Measurements from ENCODE around the gene RTN4R. TPM values are rescaled to one million over a fixed set of nuclear protein-coding genes. Genes with fewer than 3 reads are reported as not detected.

Gene RTN4R
- total RNA-seq, 1 donor from 2014 or later: 4.2 TPM

- Histone ChIP-seq H3K4me3 (peak overlapping the region in 1 of 2 donors; percentile 21), H3K4me1 (peaks cover 43% of the 10 kb centered on the region), H3K36me3 (no peaks in the 10 kb centered on the region), H3K27me3 (no peaks in the 10 kb centered on the region), H3K9me3 (no peaks in the 10 kb centered on the region), H3K27ac (no peak overlapping the region)
- TF ChIP-seq, protein P1, sequence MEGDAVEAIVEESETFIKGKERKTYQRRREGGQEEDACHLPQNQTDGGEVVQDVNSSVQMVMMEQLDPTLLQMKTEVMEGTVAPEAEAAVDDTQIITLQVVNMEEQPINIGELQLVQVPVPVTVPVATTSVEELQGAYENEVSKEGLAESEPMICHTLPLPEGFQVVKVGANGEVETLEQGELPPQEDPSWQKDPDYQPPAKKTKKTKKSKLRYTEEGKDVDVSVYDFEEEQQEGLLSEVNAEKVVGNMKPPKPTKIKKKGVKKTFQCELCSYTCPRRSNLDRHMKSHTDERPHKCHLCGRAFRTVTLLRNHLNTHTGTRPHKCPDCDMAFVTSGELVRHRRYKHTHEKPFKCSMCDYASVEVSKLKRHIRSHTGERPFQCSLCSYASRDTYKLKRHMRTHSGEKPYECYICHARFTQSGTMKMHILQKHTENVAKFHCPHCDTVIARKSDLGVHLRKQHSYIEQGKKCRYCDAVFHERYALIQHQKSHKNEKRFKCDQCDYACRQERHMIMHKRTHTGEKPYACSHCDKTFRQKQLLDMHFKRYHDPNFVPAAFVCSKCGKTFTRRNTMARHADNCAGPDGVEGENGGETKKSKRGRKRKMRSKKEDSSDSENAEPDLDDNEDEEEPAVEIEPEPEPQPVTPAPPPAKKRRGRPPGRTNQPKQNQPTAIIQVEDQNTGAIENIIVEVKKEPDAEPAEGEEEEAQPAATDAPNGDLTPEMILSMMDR (IDR thresholded peaks at IDR 0.05): no peak
- TF ChIP-seq POLR2AphosphoS5 (IDR thresholded peaks at IDR 0.05; ENCODE audit: insufficient read depth in 1 of 2, low read depth in 1 of 2) (no peak), POLR2A (IDR thresholded peaks at IDR 0.05) (no peak)
- DNase-seq (ENCODE audit: extremely low spot score in 2 of 2): no peak
- intact Hi-C loops (cut with DNase I): no loop called here
Measured at GRCh38 chr22:20238901-20239675, 29.0 kb downstream of the RTN4R start.

DNA sequence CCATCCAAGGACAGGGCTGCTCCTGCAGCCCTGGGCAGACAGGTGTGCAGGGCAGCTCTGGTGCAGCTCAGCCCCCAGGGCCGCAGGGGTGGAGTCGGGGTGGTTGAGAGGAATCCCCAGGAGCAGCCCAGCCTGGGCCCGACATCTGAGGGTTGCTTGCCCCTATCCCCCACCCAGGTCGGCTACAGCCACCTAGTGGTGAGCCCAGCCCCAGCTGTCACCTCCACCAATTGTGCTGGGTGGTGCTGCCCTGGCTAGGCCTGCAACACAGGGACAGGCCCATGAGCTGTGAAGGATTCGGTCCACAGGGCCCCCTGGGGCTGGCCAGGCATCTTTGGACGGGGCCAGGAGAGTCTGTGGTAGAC is 29.6 kb downstream of the RTN4R start:
- Histone ChIP-seq H3K27ac (no peak overlapping the region), H3K27me3 (no peaks in the 10 kb centered on the region), H3K4me1 (peaks cover 37% of the 10 kb centered on the region), H3K4me3 (no peak overlapping the region), H3K36me3 (no peaks in the 10 kb centered on the region), H3K9me3 (no peaks in the 10 kb centered on the region)
- no peak for DNase-seq (ENCODE audit: extremely low spot score in 2 of 2)
- TF ChIP-seq POLR2AphosphoS5 (IDR thresholded peaks at IDR 0.05; ENCODE audit: insufficient read depth in 1 of 2, low read depth in 1 of 2): no peak
- TF ChIP-seq, protein P1 (IDR thresholded peaks at IDR 0.05): no peak
- no peak for TF ChIP-seq POLR2A (IDR thresholded peaks at IDR 0.05)
- intact Hi-C loops (cut with DNase I): no loop called here

- DNase-seq (ENCODE audit: extremely low spot score in 2 of 2): no peak
- Histone ChIP-seq H3K9me3 (no peaks in the 10 kb centered on the region), H3K4me3 (no peak overlapping the region), H3K36me3 (no peaks in the 10 kb centered on the region), H3K4me1 (peaks cover 30% of the 10 kb centered on the region), H3K27ac (no peak overlapping the region), H3K27me3 (no peaks in the 10 kb centered on the region)
- TF ChIP-seq, protein P1 (IDR thresholded peaks at IDR 0.05): no peak
- TF ChIP-seq POLR2A (IDR thresholded peaks at IDR 0.05): no peak
- TF ChIP-seq POLR2AphosphoS5 (IDR thresholded peaks at IDR 0.05; ENCODE audit: insufficient read depth in 1 of 2, low read depth in 1 of 2): no peak
- intact Hi-C loops (cut with DNase I): no loop called here
Measured at GRCh38 chr22:20237480-20238440, 30.4 kb downstream of the RTN4R start.

DNA sequence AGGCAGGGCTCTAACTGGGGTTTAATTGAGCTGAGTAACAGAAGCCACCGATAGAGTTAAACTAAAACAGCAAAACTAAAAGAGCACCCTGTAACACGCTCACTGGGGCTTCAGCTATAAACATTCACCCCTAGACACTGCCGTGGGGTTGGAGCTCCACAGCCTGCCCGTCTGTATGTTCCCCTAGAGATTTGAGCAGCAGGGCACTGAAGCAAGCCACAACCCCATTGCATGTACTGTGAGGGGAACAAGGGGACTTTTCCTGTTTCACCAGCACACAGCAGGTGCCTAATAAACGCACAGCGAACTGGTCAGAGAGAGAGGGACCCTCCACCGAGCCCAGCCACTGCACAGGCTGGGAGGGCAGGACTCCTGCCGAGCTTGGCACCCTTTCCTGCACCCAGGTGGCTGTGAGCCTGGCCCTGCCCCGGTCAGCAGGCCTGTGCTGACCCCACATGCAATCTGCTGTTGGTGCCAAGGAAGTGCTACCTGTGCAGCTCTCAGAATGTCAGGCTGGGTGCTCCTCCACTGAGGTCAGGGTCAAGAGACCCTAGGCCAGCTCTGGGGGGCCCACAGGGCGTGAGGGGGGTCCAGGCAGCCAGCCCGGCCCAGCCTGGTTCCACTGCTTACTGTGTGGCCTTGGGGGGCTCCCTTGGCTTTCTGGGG is 31.9 kb downstream of the RTN4R start:
- no peaks in the 10 kb centered on the region for H3K9me3 ChIP-seq
- no peak for TF ChIP-seq POLR2A (IDR thresholded peaks at IDR 0.05)
- peaks cover 28% of the 10 kb centered on the region for H3K4me1 ChIP-seq
- no peaks in the 10 kb centered on the region for H3K27me3 ChIP-seq
- no peak overlapping the region for H3K27ac ChIP-seq
- no peak overlapping the region for H3K4me3 ChIP-seq
- no peak for DNase-seq (ENCODE audit: extremely low spot score in 2 of 2)
- H3K36me3 ChIP-seq: no peaks in the 10 kb centered on the region
- intact Hi-C loops (cut with DNase I): no loop called here

- TF ChIP-seq, protein P1 (IDR thresholded peaks at IDR 0.05): no peak
- TF ChIP-seq POLR2AphosphoS5 (IDR thresholded peaks at IDR 0.05; ENCODE audit: insufficient read depth in 1 of 2, low read depth in 1 of 2) (no peak), POLR2A (IDR thresholded peaks at IDR 0.05) (no peak)
- intact Hi-C loops (cut with DNase I): no loop called here
- Histone ChIP-seq H3K27ac (no peak overlapping the region), H3K4me3 (no peak overlapping the region), H3K27me3 (no peaks in the 10 kb centered on the region), H3K9me3 (no peaks in the 10 kb centered on the region), H3K4me1 (peaks cover 28% of the 10 kb centered on the region), H3K36me3 (no peaks in the 10 kb centered on the region)
- DNase-seq (ENCODE audit: extremely low spot score in 2 of 2): no peak
Measured at GRCh38 chr22:20235389-20235991, 32.6 kb downstream of the RTN4R start.
